Measurements from ENCODE around the gene RASSF10. TPM values are rescaled to one million over a fixed set of nuclear protein-coding genes. Genes with fewer than 3 reads are reported as not detected.
"Not testable (repeated sequence)": the region's sequence is repeated elsewhere in the genome, so short reads cannot be mapped to it uniquely, and the experiment has no call there.

RASSF10 gene
- total RNA-seq, 6 experiments from 2014 or later: not detected

GRCh38 chr11:13042873-13043342 lies 33.8 kb downstream of the RASSF10 start:
- TF ChIP-seq CTCF (IDR thresholded peaks at IDR 0.05): no peak
- no peaks in the 10 kb centered on the region for H3K36me3 Mint-ChIP-seq (ENCODE audit: low read depth)
- no peak overlapping the region for H3K27ac Mint-ChIP-seq
- H3K9me3 Mint-ChIP-seq: no peaks in the 10 kb centered on the region
- no peak for DNase-seq
- H3K27me3 Mint-ChIP-seq (ENCODE audit: insufficient read depth): peaks cover 27% of the 10 kb centered on the region
- H3K4me1 Mint-ChIP-seq (ENCODE audit: low read depth): 0 out of 2 replicates have a peak, but pooled peaks cover 6% of the 10 kb centered on the region
- H3K4me3 Mint-ChIP-seq: no peak overlapping the region

GRCh38 chr11:13043912-13044628 lies 35.0 kb downstream of the RASSF10 start:
- DNase-seq: no peak
- H3K27ac Mint-ChIP-seq: no peak overlapping the region
- no peaks in the 10 kb centered on the region for H3K36me3 Mint-ChIP-seq (ENCODE audit: low read depth)
- H3K27me3 Mint-ChIP-seq (ENCODE audit: insufficient read depth): peaks cover 27% of the 10 kb centered on the region
- no peaks in the 10 kb centered on the region for H3K4me1 Mint-ChIP-seq (ENCODE audit: low read depth)
- H3K4me3 Mint-ChIP-seq: no peak overlapping the region
- TF ChIP-seq CTCF (IDR thresholded peaks at IDR 0.05): no peak
- no peaks in the 10 kb centered on the region for H3K9me3 Mint-ChIP-seq

GRCh38 chr11:13045089-13045488 lies 36.0 kb downstream of the RASSF10 start:
- not testable (repeated sequence) for H3K4me3 Mint-ChIP-seq; H3K36me3 Mint-ChIP-seq (ENCODE audit: low read depth); H3K9me3 Mint-ChIP-seq; H3K4me1 Mint-ChIP-seq (ENCODE audit: low read depth); DNase-seq; H3K27ac Mint-ChIP-seq
- H3K27me3 Mint-ChIP-seq (ENCODE audit: insufficient read depth): peaks cover 23% of the 10 kb centered on the region

- no peaks in the 10 kb centered on the region for H3K36me3 Mint-ChIP-seq (ENCODE audit: low read depth)
- peaks cover 23% of the 10 kb centered on the region for H3K27me3 Mint-ChIP-seq (ENCODE audit: insufficient read depth)
- H3K27ac Mint-ChIP-seq: no peak overlapping the region
- no peak overlapping the region for H3K4me3 Mint-ChIP-seq
- no peak for TF ChIP-seq CTCF (IDR thresholded peaks at IDR 0.05)
- no peak for DNase-seq
- H3K9me3 Mint-ChIP-seq: no peaks in the 10 kb centered on the region; the same call in 1 of the 2 replicates
- H3K4me1 Mint-ChIP-seq (ENCODE audit: low read depth): no peaks in the 10 kb centered on the region
Measured at GRCh38 chr11:13045734-13046133, 36.6 kb downstream of the RASSF10 start.

- no peak overlapping the region for H3K27ac Mint-ChIP-seq
- TF ChIP-seq CTCF (IDR thresholded peaks at IDR 0.05): no peak
- H3K4me3 Mint-ChIP-seq: no peak overlapping the region
- no peaks in the 10 kb centered on the region for H3K4me1 Mint-ChIP-seq (ENCODE audit: low read depth)
- DNase-seq: no peak
- H3K27me3 Mint-ChIP-seq (ENCODE audit: insufficient read depth): peaks cover 24% of the 10 kb centered on the region
- H3K9me3 Mint-ChIP-seq: no peaks in the 10 kb centered on the region; the same call in 1 of the 2 replicates
- no peaks in the 10 kb centered on the region for H3K36me3 Mint-ChIP-seq (ENCODE audit: low read depth)
Measured at GRCh38 chr11:13046637-13047570, 37.8 kb downstream of the RASSF10 start.
